ENCODE measurements around the gene RRAGD.

Gene RRAGD

DNA sequence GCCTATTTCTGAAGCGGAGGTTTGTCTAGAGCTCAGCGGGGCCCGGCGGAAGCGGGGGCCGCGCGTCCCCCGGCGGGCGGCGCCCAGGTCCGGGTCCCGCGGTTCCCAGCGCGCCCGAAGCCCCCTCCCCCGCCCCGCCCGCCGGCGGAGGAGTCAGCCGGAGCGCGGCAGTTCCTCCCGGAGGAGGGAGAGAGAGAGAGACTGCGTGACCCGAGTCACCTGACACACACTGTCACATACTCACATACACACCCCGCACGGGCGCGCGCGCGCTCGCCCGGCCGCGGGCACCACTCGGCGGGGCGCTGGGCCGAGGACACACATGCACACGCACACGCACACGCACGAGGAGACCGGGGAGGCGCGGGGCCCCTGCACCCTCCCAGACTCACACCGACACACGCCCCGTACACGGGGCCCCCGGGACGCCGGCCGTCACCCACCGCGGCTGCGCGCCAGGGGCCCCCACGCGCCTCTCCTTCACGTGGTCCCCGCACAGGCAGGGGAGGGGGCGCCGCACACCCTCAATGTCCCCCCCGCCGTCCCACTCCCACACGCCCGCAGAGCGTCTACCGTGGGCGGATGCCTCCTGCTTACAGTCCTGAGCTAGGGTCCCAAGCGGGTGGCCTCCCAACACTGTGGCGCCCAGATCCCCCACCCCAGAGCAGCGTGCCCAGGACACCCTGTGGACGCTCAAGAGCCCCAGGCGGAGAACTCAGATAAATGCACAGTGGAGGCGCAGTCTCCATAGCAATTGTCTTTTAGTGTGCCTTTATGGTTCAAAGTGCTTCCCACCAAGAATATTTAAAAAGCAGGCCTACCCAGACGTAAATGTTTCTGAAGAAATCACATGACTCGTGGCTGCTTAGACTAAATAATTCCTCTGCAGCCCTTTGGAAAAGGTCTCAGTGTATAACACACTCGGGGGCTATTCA lies at the start of gene RRAGD:
Gene RRAGD, minus strand, starts transcription at position 203 of the 935 bp plus-strand sequence. CDS start 280 bp downstream, outside the sequence.
- peak; percentile 74 for DNase-seq

DNA sequence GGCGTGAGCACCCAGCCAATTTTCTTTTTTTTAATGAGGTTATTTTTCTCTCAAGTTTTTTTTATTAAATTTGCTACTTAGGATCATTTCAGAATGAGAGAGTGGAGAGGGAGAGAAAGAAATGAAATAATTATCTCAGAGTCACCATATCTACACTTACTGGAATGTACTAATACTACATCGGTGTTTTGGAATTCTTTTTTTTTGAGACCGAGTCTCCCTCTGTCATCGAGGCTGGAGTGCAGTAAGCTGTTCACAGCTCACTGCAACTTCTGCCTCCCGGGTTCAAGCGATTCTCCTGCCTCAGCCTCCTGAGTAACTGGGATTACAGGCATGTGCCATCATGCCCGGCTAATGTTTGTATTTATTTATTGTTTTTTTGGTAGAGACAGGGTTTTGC lies 48.6 kb upstream of the RRAGD start:
- no peak for DNase-seq

GRCh38 chr6:89459501-89459900 lies 47.4 kb upstream of the RRAGD start:
- DNase-seq = no peak

DNA sequence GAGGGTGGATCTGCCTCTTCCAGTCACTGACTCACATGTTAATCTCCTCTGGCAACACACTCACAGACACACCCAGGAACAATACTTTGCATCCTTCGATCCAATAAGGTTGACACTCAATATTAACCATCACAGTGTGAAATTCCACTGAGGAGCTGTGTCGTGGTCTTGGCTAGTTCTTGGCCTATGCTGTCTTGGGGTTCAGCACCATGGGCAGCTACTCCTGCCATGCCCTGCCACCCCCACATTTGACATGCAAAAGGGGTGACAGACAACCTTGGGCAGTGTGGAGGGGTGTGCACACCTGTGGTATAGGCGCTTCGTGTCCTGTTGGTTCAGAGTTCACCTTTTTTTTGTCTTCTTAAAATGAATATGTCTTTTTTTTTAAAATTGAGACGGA lies 46.6 kb upstream of the RRAGD start:
- no peak for DNase-seq

DNA sequence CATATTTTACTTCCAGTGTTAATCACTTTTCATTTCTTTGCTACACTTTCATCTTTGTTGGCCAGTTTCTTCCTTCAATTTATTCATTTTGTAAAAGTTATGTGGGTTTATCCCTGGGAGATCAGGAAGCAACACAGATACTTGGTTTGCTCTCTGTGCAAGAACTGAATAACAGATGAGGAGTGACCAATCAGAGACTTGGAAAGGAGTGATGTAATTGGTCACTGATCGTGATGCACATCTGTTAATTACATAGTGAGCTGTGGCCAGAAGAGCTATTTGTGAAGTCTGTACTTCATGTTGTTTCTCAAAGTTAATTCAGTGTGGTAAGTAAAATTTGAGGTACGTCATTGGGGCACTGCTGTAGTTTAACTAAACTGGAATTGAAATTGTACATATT lies 42.2 kb upstream of the RRAGD start:
- DNase-seq = no peak

GRCh38 chr6:89452281-89452680 lies 40.2 kb upstream of the RRAGD start:
- no peak for DNase-seq

GRCh38 chr6:89449193-89449592 lies 37.1 kb upstream of the RRAGD start:
- no peak for DNase-seq

GRCh38 chr6:89443658-89444057 lies 31.6 kb upstream of the RRAGD start:
- DNase-seq = no peak

DNA sequence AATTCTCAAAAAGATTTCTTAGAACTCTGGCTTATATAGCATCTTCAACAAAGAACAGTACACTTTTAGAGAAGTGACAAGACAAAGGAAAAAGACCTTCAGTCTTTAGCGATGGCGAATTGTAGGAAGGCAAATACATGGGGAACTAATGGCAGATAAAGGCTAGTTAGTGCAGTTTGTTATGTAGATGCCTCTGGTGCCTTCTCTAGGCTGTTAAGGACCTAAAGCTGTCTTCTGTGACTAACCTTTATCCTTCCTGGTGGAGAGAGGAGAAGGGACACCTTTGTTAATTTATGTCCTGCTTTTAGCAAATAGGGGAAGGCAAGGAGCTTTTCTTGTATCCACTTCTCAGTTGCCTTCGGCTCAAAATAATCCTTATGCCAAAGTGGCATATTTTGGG lies 28.1 kb upstream of the RRAGD start:
- DNase-seq = no peak

DNA sequence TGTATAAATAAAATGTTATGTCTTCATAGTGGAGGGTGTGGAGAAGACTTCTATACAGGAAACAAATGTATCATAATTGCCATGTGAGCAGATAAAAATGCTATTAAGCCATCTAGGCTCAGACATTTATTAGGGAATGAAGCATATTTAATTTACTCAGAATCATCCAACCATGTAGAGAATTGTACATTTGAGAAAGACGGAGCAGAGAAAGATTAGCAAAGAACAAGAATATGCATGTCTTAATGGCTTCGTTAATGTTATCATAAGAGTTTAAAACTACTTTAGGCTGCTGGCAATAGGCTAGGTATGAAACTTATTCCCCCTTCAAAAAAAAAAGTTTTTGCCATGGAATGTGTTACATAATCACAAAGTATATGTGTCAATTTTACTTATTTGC lies 26.9 kb upstream of the RRAGD start:
- no peak for DNase-seq

- DNase-seq = no peak
These were observed 26.2 kb upstream of the RRAGD start for GRCh38 chr6:89438248-89438647.

GRCh38 chr6:89436226-89436625 lies 24.2 kb upstream of the RRAGD start:
- DNase-seq = peak; percentile 11

GRCh38 chr6:89434954-89435353 lies 22.9 kb upstream of the RRAGD start:
- no peak for DNase-seq

DNA sequence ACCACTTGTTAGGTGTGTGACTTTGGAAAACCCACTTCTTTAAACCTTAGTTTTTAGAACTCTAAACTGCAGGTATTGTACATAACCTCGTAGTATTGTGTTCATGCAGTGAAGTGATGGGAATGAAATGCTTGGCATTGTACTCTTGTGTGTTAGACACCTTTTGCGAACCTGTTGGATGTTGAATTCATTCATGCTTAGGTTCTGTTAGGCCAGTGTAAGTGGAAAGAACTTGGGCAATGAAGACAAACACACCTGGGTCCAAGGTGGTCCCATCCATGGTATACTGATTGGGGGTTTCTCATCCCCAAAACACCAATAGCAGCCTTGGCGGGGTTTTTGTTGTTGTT lies 22.1 kb upstream of the RRAGD start:
- no peak for DNase-seq

- DNase-seq = peak; percentile 41
These were observed 21.4 kb upstream of the RRAGD start for GRCh38 chr6:89433252-89434149.

DNA sequence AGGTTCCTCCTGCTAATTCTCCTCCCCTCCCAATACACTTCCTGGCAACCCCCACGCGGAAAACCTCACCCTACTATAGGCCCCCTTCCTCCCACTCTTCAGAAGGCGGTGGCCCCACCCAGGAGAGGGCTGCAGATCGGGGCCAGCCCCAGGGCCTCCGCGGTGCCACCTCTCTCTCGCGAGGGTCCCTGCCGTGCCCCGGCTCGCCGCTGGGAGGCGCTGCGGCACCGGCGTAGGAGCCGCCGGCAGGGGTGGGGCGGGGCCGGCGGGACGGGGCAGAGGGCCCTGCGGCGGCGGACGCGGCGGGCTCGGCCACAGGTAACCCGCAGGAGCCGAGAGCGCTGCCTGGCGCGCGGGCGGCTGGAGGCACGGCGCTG lies 20.8 kb upstream of the RRAGD start, which contains the start of gene ANKRD6:
Gene ANKRD6, plus strand, starts transcription at position 278 of the 377 bp plus-strand sequence. CDS start 133,825 bp downstream, outside the sequence.
- peak; percentile 87 for DNase-seq

DNA sequence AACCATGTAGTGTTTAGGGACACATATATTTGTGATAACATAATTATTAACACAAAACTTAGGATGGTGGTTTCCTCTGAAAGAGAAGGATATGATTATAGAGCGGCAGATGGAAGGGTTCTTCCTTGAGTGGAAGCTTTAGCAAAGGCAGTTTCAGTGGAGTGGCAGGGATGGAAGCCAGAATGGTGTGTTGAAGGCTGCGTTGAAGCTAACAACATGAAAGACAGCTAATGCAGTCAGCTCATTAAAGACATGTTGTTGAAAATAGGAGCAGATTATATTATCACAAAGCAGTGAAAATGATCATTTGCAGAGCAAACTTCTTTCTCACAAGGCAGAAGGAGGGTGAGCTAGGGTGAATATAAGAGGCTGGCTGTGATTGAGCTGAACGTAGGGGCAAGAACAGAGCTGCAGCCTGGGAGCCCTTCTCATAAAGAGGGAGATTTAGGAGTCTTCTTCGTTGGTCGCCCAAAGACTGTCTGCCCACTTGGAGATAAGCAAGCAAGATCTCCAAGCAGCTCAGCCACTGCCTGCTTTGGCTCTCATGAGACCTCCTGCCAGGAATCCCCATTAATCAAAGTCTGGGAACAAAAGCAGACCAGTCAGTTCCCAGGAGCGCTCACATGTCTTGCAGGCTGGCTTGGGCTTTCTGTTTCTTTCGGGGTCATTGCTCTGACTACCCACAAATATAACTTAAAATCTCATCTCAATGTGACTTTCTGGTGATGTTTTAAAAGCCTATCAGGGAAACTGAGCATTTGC lies 18.3 kb upstream of the RRAGD start:
- DNase-seq = no peak

GRCh38 chr6:89416796-89417195 lies 4.7 kb upstream of the RRAGD start:
- no peak for DNase-seq

- DNase-seq = no peak
These were observed 3.1 kb upstream of the RRAGD start for GRCh38 chr6:89415185-89415584.

GRCh38 chr6:89414215-89414614 lies 2.1 kb upstream of the RRAGD start:
- DNase-seq = no peak

GRCh38 chr6:89413006-89413400 lies 930 bp upstream of the RRAGD start:
- DNase-seq = no peak

DNA sequence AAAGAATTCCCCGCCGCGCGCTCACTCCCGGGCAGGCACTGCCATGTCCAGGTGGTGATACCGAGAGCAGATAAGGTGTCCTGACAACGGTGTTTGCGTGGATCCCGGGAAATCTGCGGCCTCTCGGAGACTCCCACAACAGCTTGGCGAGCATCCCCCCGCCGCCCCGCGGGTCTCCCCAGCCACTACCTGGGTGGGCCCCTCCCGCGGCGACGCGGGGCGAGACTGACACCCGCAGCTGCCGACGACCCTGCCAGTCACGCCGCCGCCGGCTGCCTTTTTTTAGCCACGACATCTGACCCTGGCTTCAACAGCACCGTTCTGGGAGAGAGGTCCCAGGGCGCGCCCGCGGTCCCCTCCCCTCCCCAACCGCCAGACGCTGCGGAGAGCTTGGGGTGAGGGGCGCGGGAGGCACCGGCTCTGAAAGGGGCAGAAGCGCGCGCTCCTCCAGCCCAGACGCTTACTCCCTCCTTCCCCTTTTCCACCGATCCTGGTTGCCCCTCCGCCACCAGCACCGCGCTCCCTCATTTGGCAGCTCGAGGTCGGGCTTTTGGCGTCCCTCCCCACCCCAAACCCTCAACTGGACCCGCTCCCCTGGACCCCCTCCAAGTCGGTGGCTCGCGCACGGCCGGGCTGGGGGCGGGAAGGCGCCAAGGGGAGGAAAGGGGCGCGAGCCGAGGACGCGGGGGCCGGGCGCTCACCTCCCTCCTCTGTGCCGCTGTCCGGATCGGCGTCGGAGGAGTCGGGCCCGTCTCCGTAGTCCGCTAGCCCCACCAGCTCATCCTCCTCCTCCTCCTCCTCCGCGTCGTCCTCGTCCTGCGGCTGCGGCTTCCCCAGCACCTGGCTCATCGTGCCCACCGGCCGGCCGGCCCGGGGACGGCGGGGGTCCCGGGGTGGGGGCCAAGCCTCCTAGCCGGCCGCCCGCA lies 665 bp downstream of the RRAGD start:
- DNase-seq = peak; percentile 34

Data from suppressor macrophage treated with lipopolysaccharide for 4 hours (primary cell).